OCI-M1 (cell line): ENCODE data around the gene RNF141.
A peak's percentile ranks its signal among the peaks of the same experiment; 100 is the strongest.

Source experiments
- DNase-seq: peaks from one replicate; lab custom pipeline; 2025; lab: John Stamatoyannopoulos, UW

The RNF141 gene

GRCh38 chr11:10540915-10541560, at the start of gene RNF141:
Gene RNF141 (minus strand): TSS chr11:10541187. CDS start chr11:10534158, 7,029 bp downstream.
- DNase-seq = peak; percentile 96

- no peak for DNase-seq
Observed at GRCh38 chr11:10590218-10590915, 49.4 kb upstream of the RNF141 start.

GRCh38 chr11:10588904-10589303, 47.9 kb upstream of the RNF141 start:
- DNase-seq = peak; percentile 92

- DNase-seq = no peak
Observed at GRCh38 chr11:10587995-10588394, 47.0 kb upstream of the RNF141 start.

GRCh38 chr11:10587388-10587787, 46.4 kb upstream of the RNF141 start:
- DNase-seq = no peak

- peak; percentile 86 for DNase-seq
Observed at GRCh38 chr11:10584071-10584501, 43.1 kb upstream of the RNF141 start.

- DNase-seq = peak; percentile 35
Observed at GRCh38 chr11:10581481-10582019, 40.6 kb upstream of the RNF141 start.

- DNase-seq = no peak
Observed at GRCh38 chr11:10580623-10581022, 39.6 kb upstream of the RNF141 start.

- no peak for DNase-seq
Observed at GRCh38 chr11:10579700-10580099, 38.7 kb upstream of the RNF141 start.

GRCh38 chr11:10576035-10576398, 35.0 kb upstream of the RNF141 start:
- no peak for DNase-seq

- no peak for DNase-seq
Observed at GRCh38 chr11:10575346-10576034, 34.5 kb upstream of the RNF141 start.

GRCh38 chr11:10573556-10573955, 32.6 kb upstream of the RNF141 start:
- DNase-seq = no peak

GRCh38 chr11:10573028-10573427, 32.0 kb upstream of the RNF141 start:
- DNase-seq = no peak

GRCh38 chr11:10572533-10572932, 31.5 kb upstream of the RNF141 start:
- no peak for DNase-seq

- DNase-seq = no peak
Observed at GRCh38 chr11:10568486-10568941, 27.5 kb upstream of the RNF141 start, which contains the start of gene LYVE1. Gene LYVE1 (minus strand): TSS chr11:10568665. CDS start chr11:10568532, 133 bp downstream.

GRCh38 chr11:10567446-10567845, 26.5 kb upstream of the RNF141 start:
- DNase-seq = no peak

- no peak for DNase-seq
Observed at GRCh38 chr11:10566257-10566957, 25.4 kb upstream of the RNF141 start.

GRCh38 chr11:10565493-10565892, 24.5 kb upstream of the RNF141 start:
- peak; percentile 13 for DNase-seq

- DNase-seq = peak; percentile 68
Observed at GRCh38 chr11:10564696-10565318, 23.8 kb upstream of the RNF141 start.

GRCh38 chr11:10564030-10564429, 23.0 kb upstream of the RNF141 start:
- DNase-seq = no peak

- no peak for DNase-seq
Observed at GRCh38 chr11:10561947-10562346, 21.0 kb upstream of the RNF141 start.
